GM12878 (cell line): ENCODE results near the gene SLC5A8.

ENCODE experiments used
- BCL3 ChIP-seq: IDR thresholded peaks from 2 replicates; pipeline ENCODE4 v1.6.1; 2011; ENCODE audit warnings: borderline replicate concordance, low read depth, mild to moderate bottlenecking, moderate library complexity, low read length; ENCODE audit not compliant: insufficient read depth, poor library complexity, severe bottlenecking
- BHLHE40 ChIP-seq, 2 experiments: fragments of 450-650 bp in 1 of 2; IDR thresholded peaks; 2 replicates each; pipeline ENCODE4 v1.6.1; 2011 to 2017; ENCODE audit warnings: low read depth in 2 of 2, borderline replicate concordance in 1 of 2, improper control_type of control experiment in 1 of 2, low read length in 1 of 2, mild to moderate bottlenecking in 1 of 2
- CBX5 ChIP-seq: sonication (generic); IDR thresholded peaks from 2 replicates; pipeline ENCODE4 v1.6.1; 2016; ENCODE audit warnings: low read depth, moderate library complexity, mild to moderate bottlenecking, inconsistent platforms
- CHD2 ChIP-seq: IDR thresholded peaks from 2 replicates; pipeline ENCODE4 v1.6.1; 2011; ENCODE audit warnings: low read depth, low read length, improper control_type of control experiment, borderline replicate concordance
- CTCF ChIP-seq, 3 experiments: IDR thresholded peaks in 2 of 3; conservative IDR thresholded peaks in 1 of 3; 2 replicates each; pipeline ENCODE4 v1.5.1; 2011; ENCODE audit warnings: low read depth in 3 of 3, low read length in 3 of 3, mild to moderate bottlenecking in 3 of 3, control low read depth in 2 of 3, moderate library complexity in 2 of 3, inconsistent platforms in 1 of 3, mixed read lengths in 1 of 3; ENCODE audit not compliant: control insufficient read depth in 2 of 3, insufficient read depth in 1 of 3; ENCODE audit errors: extremely low read depth in 1 of 3
- EZH2 ChIP-seq: IDR thresholded peaks from 2 replicates; pipeline ENCODE4 v1.6.1; 2012; ENCODE audit warnings: low read depth, mild to moderate bottlenecking, control low read depth, inconsistent platforms, low read length, borderline replicate concordance; ENCODE audit not compliant: control insufficient read depth
- GATAD2B ChIP-seq: fragments of 450-650 bp; conservative IDR thresholded peaks from 2 replicates; pipeline ENCODE4 v1.6.1; 2017; ENCODE audit warnings: low read depth, mild to moderate bottlenecking, moderate library complexity
- KDM1A ChIP-seq: fragments of 200-600 bp; sonication (generic); IDR thresholded peaks from 2 replicates; pipeline ENCODE4 v1.6.1; 2016; ENCODE audit warnings: borderline replicate concordance
- PAX5 ChIP-seq: IDR thresholded peaks from 2 replicates; pipeline ENCODE4 v1.6.1; 2011; ENCODE audit warnings: low read depth, low read length, borderline replicate concordance
- POLR2A ChIP-seq: IDR thresholded peaks from 2 replicates; pipeline ENCODE4 v1.6.1; 2011; ENCODE audit warnings: low read depth, mild to moderate bottlenecking, low read length
- POLR2AphosphoS5 ChIP-seq: IDR thresholded peaks from 2 replicates; pipeline ENCODE4 v1.6.1; 2011; ENCODE audit warnings: mild to moderate bottlenecking, low read length, inconsistent platforms
- RFX5 ChIP-seq: IDR thresholded peaks from 2 replicates; pipeline ENCODE4 v1.6.1; 2011; ENCODE audit warnings: low read depth, low read length, improper control_type of control experiment
- SPI1 ChIP-seq: IDR thresholded peaks from 2 replicates; pipeline ENCODE4 v1.6.1; 2011; ENCODE audit warnings: low read depth, mild to moderate bottlenecking, low read length, moderate library complexity, borderline replicate concordance; ENCODE audit not compliant: insufficient read depth
- ZNF687 ChIP-seq: fragments of 450-650 bp; IDR thresholded peaks from 2 replicates; pipeline ENCODE4 v1.6.1; 2017; ENCODE audit warnings: mild to moderate bottlenecking, moderate library complexity

- no peak for TF ChIP-seq CTCF (IDR thresholded peaks at IDR 0.05 in 2 of 3, conservative IDR thresholded peaks at IDR 0.05 in 1 of 3; ENCODE audit: control insufficient read depth in 2 of 3, extremely low read depth in 1 of 3, insufficient read depth in 1 of 3, low read depth in 3 of 3, low read length in 3 of 3)
- no peak for TF ChIP-seq CHD2
- no peak for TF ChIP-seq BHLHE40 (IDR thresholded peaks at IDR 0.05; ENCODE audit: borderline replicate concordance in 1 of 2, low read depth in 2 of 2, low read length in 1 of 2)
- TF ChIP-seq POLR2AphosphoS5: no peak
- no peak for TF ChIP-seq EZH2
- TF ChIP-seq GATAD2B: no peak
- TF ChIP-seq BCL3: no peak
- no peak for TF ChIP-seq ZNF687
- no peak for TF ChIP-seq PAX5
- TF ChIP-seq SPI1: no peak
- no peak for TF ChIP-seq RFX5
- TF ChIP-seq POLR2A: no peak
- TF ChIP-seq KDM1A: no peak
- no peak for TF ChIP-seq CBX5
Measured at GRCh38 chr12:101110866-101111265, 99.2 kb downstream of the SLC5A8 start.
